Colon (tissue), 2 donors: Measurements from ENCODE around the gene ILK.

Experiments used
- FAIRE-seq: peaks from 2 replicates; lab custom pipeline; 2012; peaks lifted over from hg19 to GRCh38; lab: Jason Lieb, UNC
- donor health status: control.
- donor health status: control.

ILK gene

DNA sequence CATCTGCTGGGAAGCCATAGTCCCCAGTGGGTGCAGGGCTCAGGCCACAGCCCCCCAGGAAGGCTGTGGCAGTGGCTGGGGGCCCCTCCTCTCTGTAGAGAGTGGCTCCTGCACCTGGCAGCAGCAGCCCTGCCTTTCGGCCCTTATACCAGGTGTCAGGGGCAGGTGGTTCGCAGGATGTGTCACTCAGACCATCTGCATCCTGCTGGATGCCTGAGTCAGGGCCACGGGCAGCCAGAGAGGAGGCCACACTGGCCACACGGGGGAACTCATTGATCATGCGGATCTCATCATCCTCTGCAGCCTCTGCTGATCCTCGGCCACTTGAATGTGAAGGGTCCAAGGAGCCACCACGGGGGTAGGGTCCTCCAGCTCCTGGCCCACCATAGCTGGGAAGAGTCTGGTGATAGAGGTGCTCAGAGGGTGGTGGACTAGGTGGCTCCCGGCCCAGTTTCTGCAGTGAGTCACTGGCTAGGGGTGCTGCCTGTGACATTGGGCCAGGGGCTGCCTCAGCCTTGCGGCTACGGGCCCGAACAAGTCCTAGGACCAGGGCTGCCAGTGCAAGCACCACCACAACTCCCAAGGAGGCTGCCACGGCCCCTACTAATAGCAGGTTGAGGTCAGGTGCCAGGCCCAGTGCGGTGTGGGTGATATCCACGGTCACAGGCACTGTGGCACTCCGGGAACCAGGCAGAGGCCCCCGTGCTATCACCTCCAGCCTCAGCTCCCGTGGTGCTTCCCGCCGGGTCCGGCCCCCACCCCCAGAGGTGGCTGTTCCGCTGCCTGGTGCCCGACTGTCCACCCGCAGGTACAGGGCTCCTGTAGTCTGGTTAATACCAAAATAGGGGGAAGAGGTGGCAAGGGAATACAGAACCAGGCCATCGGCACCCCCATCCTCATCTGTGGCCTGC, 18.9 kb downstream of the ILK start:
- FAIRE-seq = no peak

DNA sequence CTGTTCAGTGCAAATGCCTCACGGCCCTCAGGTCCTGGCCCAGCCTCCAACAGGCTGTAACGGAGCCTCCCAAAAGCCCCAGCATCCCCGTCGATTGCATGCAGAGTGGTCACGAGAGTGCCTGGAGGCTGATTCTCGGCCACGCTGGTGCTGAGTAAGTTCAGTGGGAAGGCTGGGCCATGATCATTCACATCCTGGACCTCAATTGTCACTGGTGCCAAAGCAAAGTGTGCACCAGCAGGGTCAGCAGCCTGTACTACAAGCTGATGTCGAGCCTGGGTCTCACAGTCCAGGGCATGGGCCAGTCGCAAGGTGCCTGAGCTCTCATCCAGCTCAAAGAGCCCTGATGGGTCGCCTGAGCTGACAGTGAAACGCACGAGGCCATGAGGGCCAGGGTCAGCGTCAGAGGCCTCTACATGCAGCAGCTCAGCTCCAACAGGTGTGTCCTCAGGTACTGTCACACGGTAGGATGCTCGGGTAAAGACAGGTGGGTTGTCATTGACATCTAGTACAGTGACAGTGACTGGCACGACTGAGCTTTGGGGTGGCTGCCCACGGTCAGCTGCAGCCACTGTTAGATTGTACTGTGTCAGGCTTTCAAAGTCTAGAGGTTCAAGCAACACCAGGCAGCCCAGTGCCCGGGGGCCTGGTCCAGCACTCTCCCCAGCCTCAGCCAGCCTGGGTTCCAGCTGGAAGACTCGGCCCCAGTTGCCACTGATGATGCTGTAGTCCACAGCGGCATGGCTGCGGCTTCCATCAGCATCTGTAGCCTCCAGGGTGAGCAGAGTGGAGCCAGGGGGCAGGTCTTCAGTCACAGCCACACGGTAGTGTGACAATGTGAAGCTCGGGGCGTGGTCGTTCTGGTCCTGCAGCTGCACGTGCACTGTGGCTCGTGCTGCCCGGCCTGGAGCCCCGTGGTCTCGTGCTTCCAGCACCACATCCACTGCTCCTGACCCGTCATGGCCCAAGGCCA, 20.1 kb downstream of the ILK start:
- FAIRE-seq = no peak

DNA sequence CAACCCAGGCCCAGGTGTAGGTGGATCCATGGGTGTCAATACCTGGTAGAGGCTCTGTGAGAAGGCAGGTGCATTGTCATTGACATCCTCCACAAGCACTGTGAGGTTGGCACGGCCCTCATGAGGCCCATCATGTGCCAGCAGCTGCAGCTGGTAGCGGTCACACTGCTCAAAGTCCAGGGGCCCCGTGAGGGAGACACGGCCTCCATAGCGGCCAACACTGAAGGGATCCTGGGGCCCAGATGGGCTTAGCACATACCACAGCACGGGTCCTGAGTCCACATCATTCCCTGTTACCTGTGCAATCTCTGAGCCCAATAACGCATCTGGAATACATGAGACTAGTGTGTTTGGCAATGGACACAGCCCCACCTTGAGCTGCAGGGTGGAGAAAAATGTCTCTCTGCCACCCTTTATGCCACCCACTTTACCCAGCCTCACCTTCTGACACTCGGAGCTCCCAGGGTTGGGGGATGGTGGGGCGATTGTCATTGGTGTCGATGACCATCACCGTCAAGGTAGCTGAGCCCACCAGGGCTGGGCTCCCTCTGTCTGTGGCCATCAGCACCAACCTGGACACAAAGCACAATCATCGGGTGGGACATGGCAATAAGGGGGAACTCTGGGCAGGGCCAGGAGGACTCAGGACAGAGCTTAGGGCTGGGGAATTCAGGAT, 21.7 kb downstream of the ILK start:
- FAIRE-seq = no peak

DNA sequence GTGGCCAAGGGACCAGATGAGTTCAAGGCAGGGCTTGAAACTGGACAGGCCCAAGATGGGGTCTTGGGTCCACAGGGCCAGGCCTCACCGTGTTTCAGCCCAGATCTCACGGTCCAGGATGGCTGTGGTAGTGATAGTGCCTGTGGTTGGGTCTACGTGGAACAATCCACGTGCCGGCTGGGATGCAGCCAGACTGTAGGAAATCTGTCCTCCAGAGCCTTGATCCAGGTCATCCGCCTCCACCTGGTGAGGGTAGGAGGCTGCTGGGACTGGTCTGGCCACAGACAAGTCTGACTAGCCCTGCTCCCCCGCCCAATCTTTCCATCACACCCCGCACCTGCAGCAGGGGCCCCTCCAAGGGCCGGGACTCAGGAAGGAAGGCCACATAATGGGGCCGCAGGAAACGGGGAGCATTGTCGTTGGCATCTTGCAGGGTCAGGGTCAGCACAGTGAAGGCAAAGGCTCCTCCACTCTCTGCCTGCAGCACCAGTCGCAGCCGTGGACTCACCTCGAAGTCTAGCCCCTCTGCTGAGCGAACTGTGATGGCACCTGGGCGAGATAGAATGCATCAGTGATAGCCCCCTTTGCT, 22.4 kb downstream of the ILK start:
- no peak for FAIRE-seq

DNA sequence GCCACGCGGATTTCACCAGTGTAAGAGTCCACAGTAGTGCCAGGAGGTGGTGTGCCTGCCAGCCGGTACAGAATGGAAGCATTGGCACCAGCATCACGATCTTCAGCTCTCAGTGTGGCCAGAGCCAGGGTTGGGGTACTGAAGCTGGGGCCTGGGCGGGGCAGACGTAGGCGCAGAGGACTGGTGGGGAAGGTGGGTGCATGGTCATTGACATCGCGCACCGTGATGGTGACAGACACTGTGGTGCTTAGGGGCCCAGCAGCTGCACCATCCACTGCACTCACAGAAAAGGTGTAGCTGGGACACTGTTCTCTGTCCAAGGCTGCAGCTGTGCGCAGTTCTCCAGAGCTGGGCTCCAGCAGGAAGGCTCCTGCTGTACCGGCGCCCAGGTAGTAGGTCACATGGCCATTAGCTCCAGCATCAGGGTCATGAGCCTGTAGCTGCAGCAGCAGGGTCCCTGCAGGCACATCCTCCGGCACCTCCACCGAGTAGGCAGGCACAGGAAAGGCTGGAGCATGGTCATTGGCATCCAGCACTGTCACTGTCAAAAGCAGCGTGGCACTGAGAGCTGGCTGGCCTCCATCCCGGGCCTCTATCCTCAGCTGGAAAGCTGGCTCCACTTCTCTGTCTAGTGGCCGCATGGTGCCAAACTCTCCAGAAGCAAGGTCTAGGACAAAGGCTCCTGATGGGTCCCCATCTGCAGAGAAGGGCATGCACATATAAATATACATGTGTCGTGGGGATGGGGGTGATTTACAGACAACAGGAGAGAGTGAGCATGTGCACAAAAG, 23.6 kb downstream of the ILK start:
- no peak for FAIRE-seq

DNA sequence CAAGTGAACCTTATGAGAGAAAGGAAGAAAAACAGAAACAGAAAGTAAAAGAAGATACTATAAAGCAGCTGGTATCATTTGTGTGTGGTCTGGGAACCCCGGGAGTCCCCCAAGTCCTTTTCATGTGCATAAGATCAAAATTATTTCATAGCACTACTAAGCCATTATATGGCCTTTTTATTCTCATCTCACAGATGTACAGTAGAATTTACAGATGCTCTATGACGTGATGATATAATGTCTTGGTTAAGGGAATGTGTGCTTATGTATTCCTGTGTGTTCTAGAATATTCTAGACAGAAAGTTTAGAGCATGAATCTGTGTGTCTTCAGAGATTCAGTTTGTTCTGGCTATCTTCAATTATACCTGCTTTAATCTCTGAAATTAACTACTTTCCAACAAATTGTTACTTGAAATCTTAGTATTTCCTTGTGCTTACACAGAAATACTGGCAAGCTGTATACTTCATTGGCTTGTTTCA, 24.2 kb downstream of the ILK start:
- no peak for FAIRE-seq

DNA sequence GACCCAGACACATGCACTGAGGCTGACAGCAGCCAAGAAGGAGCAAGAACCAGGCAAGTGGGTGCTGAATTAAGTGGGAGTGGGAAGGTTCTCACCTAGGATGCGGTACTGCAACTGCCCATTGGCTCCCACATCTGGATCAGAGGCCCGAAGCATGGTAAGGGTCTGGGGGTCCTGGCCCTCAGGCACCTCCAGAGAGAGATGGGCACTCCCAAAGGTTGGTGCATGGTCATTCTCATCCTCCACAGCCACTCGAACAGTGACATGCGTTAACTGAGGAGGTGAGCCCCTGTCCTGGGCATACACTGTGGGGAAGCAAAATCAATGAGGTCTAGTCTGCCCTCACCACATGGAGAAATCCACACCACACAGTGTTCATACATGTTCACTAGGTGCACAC, 25.0 kb downstream of the ILK start:
- no peak for FAIRE-seq

DNA sequence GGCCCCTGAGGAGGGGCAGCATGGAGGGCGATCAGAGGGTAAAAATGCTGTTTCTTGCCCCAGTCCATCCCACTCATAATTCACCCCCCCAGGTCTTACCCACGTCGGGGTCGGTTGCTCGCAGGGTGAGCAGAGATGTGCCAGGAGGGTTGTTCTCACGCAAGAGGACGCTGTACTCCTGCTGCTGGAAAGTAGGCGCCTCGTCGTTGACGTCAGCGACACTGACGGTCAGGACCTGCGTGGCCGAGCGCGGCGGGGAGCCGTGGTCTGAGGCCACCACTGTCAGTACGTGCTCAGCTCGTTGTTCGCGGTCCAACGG, 26.0 kb downstream of the ILK start:
- FAIRE-seq = no peak

DNA sequence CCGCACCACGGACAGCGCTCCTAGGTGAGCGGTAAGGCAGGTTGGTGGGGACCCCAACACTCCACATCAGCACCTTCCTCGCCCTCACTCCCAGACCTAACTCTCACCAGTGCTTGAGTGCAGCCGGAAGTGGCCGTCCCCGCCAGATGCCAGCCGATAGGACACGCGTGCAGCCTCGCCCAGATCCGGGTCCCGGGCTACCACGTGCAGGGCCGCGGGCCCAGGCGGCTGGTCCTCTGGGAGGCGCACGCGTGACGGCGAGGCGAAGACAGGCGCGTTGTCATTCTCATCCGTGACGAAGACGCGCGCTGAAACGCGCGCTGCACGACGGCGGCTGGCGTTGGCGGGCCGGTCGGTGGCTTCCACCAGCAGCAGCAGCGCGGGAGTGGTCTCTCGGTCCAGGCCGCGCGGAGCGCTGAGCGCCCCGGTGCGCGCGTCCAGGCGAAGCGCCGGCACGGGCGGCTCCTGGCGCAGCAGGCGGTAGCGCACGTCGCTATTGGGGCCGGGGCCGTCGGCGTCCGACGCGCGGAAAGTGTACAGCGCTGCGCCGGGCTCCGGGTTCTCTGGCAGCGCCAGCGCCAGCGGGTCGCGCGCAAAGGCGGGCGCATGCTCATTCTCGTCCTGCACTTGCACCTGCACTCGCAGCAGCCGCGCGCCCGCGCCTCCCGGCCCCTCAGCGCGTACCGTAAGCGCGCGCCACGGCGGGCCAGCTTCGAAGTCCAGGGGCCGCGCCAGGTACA, 26.5 kb downstream of the ILK start:
- FAIRE-seq = no peak

DNA sequence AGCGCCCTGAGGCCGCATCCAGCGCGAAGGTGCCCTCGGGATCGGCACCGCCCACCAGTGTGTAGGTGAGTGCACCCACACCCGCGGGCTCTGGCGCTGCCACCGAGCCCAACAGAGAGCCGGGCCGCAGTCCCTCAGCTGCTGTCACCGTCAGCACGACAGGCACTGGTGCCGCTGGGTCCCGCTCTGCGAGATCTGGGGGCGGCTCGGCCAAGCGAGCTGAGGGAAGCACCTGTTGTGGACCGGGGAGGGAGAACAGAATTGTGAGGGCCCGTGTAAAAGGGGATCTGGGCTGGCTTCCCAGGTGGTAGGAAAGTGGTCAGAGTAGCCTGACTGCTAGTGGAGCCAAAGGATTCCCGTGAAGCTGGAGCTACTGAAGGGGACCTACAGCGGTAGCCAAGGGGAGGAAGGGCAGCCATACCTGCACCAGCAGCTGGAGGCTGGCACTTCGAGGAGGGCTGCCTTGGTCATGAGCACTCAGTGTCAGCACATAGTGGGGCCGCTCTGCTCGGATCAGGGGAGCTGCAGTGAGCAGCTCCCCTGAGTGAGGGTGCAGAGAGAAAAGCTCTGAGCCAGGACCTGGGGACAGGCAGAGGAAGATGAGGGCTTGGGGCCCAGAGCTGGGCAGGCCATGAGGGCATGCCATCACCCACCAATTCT, 27.2 kb downstream of the ILK start:
- FAIRE-seq = no peak

DNA sequence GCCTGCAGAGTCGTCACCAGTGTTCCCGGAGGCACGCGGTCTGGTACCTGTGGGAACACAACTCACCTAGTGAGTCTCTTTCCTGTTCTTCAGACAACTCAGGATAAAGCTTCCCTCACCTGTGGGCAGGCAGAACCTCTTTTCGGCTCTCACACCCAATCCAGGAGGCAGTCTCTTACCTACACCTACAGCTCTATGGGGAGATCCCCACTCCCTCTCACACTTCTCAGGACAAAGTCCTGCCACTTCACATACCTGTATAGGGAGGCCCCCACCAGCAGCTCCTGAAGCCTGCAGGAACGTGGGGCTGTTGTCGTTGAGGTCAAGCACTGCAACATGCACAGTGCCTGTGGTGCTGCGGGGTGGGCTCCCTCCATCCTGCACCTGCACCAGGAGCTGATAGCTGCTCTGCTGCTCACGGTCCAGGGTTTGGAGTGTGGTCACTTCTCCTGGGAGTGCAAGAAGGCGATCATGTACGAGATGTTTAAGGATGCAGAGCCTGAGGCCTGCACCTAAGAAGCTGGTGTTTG, 27.9 kb downstream of the ILK start:
- no peak for FAIRE-seq

DNA sequence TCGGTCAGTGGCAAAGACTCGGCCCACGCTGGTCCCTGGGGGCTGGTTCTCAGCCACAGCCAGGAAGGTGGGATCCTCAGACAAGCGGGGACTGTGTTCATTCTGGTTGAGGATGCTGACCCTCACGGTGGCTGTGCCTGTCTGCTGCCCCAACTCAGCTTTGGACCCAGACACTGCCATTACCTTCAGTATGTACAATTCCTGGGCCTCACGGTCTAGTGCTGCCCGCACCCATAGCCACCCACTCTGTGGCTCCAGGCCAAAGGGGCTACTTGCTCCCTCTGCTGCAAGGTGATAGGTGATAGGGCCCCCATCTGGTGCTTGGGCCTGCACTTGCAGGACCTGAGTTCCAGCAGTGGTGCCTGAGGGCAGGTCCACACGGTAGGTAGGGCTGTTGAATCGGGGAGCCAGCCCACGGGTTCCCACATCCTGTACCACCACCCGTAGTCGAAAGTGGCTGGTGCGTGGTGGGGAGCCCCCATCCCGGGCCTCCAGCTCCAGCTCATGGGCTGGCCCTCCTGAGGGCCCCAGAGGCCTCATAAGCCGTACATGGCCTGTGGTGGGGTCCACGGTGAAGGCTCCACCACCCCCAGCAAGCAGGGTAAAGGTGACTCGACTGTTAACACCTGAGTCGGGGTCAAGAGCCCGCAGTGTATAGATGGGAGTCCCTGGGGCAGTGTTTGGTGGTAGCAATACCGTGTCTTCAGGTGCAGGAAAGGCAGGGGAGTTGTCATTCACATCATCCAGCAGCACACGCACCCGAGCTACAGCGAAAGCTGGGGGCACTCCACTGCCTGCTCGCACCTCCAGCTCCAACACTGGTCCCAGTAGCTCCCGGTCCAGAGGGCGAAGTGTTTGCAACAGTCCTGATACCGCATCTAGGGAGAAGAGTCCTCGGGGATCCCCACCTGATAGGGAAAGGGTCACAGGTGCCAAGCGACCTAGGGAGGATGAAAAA, 28.8 kb downstream of the ILK start:
- no peak for FAIRE-seq

DNA sequence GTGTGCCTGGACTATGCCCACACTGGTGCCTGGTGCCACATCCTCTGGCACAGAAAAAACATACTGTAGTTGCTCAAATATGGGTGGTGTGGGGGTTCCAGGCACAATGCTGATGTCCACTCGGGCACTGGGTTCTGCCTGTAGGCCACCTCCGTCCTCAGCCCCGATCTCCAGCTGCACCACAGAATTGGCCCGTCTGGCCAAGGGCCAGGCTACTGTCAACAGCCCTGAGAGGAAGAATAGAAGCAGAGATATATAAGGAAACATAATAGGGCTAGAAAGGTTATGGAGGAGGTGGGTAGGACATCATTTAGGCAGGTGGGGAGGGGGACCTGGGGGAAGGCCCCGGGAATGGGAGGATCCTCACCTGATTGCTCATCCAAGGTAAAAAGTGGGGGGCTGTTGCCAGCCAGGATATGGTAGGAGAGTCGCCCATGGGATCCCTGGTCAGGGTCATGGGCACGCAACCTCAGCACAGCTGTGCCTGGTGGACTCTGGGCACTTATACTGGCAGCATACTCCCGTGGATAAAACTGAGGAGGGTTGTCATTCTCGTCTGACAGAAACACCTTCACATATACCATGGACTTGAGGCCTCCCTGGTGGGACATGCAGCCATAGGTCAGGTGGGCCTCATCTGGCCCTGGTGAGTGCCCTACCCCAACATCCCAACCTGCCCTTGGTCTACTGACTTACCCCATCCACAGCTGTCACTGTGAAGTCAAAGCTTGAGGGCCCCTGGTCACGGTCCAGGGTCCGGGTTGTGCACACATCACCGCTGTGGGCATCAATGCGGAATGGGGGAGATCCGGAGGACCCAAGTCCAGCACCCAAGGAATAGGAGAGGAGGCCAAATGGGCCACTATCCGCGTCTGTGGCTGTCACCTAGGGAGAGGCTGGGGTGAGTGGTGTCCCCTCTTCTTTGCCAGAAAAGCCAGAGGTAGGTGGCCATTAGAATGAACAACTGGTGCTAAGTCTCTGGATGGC, 30.1 kb downstream of the ILK start:
- no peak for FAIRE-seq

DNA sequence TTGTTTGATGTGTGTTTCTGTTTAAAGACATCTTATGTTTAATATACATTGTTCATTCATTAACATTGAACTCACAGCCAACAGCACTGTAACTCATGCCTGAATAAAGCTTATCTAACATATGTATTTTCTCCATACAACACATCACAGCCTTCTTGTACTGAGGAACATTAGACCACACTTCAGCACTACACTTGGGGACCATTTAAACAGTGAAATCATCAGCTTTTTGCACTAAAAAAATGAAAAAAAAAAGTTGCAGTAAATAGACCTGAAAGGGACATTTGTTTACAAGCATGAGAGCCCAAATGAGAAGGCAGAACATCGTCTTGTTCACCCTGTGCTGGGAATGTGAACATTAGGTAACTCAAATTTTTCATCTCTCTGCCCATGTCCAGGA, 31.0 kb downstream of the ILK start:
- no peak for FAIRE-seq

DNA sequence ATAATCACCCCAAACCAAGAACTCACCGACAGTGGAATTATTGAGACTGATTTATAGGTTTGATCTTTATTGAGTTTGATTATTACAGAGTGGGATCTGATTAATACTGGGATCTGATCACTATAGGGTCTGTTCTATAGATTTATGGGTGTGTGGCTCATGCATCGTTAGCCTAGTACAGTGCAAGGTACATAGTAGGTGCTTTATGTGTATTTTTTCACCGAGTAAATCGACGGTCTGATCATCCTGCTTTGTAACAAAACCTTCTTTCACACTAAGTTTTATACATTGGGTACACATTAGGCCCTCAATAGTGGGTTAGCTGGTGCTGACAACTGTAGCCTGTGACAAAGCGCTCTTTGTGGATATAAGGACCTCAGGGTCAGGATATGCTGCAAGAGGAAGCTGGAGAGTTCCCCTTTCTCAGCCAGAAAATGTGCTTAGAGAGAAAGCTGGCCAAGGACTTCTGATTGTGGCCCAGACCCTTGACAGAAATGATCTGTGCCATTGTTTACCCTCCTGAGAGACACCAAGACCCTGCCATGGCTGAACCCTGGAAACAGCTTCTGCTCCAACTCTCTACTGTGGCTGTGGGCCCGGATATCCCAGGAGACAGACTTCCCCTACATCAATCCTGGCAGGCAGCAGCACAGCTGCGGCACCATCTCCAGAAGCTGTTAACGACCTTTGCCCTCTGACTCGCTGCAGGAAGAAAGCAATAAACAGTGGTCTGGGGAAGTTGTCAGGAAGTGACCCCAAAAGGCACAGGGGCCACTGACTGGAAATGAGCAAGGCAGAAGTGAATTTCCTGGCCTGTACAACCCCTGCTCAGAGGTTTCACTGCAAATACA, 31.7 kb downstream of the ILK start:
- FAIRE-seq = no peak

DNA sequence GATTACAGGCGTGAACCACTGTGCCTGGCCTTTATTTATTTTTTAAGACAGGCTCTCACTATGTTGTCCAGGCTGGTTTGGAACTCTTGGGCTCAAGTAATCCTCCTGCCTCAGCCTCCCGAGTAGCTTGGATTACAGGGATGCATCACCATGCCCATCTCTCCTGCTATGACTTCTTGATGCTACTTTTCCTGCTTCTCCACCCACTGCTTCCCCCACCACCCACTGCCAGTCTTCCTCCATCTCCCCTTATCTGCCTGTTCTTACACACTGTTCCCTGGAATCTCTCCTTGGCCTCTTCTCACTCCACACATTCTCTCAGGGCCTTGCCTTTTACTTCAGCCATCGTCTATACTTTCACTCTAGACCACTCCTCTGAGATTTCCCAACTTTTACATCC, 32.9 kb downstream of the ILK start:
- no peak for FAIRE-seq
